HEK293T (cell line): Measurements from ENCODE around the gene SPI1.

Experiments used
- ARNT ChIP-seq: fragments of 450-650 bp; IDR thresholded peaks from 2 replicates; pipeline ENCODE4 v1.6.1; 2017; ENCODE audit warnings: mild to moderate bottlenecking
- BHLHE40 ChIP-seq: fragments of 450-650 bp; IDR thresholded peaks from 2 replicates; pipeline ENCODE4 v1.6.1; 2016; ENCODE audit warnings: mild to moderate bottlenecking, moderate library complexity, borderline replicate concordance
- CTBP1 ChIP-seq: fragments of 450-650 bp; IDR thresholded peaks from 2 replicates; pipeline ENCODE4 v1.6.1; 2016; ENCODE audit warnings: borderline replicate concordance
- ELF4 ChIP-seq: fragments of 450-650 bp; IDR thresholded peaks from 2 replicates; pipeline ENCODE4 v1.6.1; 2017; ENCODE audit warnings: antibody characterized with exemption
- FOXA1 ChIP-seq: fragments of 450-650 bp; IDR thresholded peaks from 2 replicates; pipeline ENCODE4 v1.6.1; 2016; ENCODE audit warnings: mild to moderate bottlenecking
- FOXK2 ChIP-seq: fragments of 450-650 bp; IDR thresholded peaks from 2 replicates; pipeline ENCODE4 v1.6.1; 2016; ENCODE audit warnings: mild to moderate bottlenecking
- FOXM1 ChIP-seq: fragments of 450-650 bp; IDR thresholded peaks from 2 replicates; pipeline ENCODE4 v1.6.1; 2017; ENCODE audit warnings: mild to moderate bottlenecking, borderline replicate concordance
- HDGF ChIP-seq: fragments of 450-650 bp; IDR thresholded peaks from 2 replicates; pipeline ENCODE4 v1.6.1; 2017; ENCODE audit warnings: antibody characterized with exemption, borderline replicate concordance
- L3MBTL2 ChIP-seq: fragments of 450-650 bp; conservative IDR thresholded peaks from 2 replicates; pipeline ENCODE4 v1.6.1; 2016; ENCODE audit warnings: mild to moderate bottlenecking
- LEF1 ChIP-seq: fragments of 450-650 bp; IDR thresholded peaks from 2 replicates; pipeline ENCODE4 v1.6.1; 2017; ENCODE audit warnings: mild to moderate bottlenecking, borderline replicate concordance
- PKNOX1 ChIP-seq: fragments of 450-650 bp; IDR thresholded peaks from 2 replicates; pipeline ENCODE4 v1.6.1; 2016
- SP1 ChIP-seq: fragments of 450-650 bp; IDR thresholded peaks from 2 replicates; pipeline ENCODE4 v1.6.1; 2017
- SUZ12 ChIP-seq: fragments of 450-650 bp; IDR thresholded peaks from 2 replicates; pipeline ENCODE4 v1.6.1; 2016; ENCODE audit warnings: mild to moderate bottlenecking
- TARDBP ChIP-seq: fragments of 450-650 bp; IDR thresholded peaks from 2 replicates; pipeline ENCODE4 v1.6.1; 2016

- TF ChIP-seq ELF4 (no peak), BHLHE40 (no peak), HDGF (no peak), SUZ12 (no peak), FOXK2 (no peak), FOXA1 (no peak), CTBP1 (no peak), TARDBP (no peak), SP1 (no peak), LEF1 (no peak), ARNT (no peak), L3MBTL2 (no peak), PKNOX1 (no peak), FOXM1 (no peak)
Observed at GRCh38 chr11:47377571-47378009, 757 bp downstream of the SPI1 start.
